Ascending aorta (tissue), 2 donors: ENCODE data around the gene GAB2. TPM values are rescaled to one million over a fixed set of nuclear protein-coding genes. Genes with fewer than 3 reads are reported as not detected.
"Not testable (repeated sequence)": the region's sequence is repeated elsewhere in the genome, so short reads cannot be mapped to it uniquely, and the experiment has no call there.

ENCODE experiments used
- DNase-seq, 2 donors: peaks; one replicate each; pipeline ENCODE4 v3.0.0-alpha.2; 2019; ENCODE audit warnings: low spot score in 2 of 2
- H3K27ac ChIP-seq, 2 donors: fragments of 200-600 bp; sonication (generic); one replicate each; pipeline ENCODE4 v1.5.1; 2016 to 2017; ENCODE audit warnings: mild to moderate bottlenecking in 1 of 2
- H3K27me3 ChIP-seq: fragments of 200-600 bp; sonication (generic); one replicate; pipeline ENCODE4 v1.5.1; 2017
- H3K36me3 ChIP-seq, 2 donors: fragments of 200-600 bp; sonication (generic); one replicate each; pipeline ENCODE4 v1.5.1; 2016
- H3K4me1 ChIP-seq, 2 donors: fragments of 200-600 bp; sonication (generic); one replicate each; pipeline ENCODE4 v1.5.1; 2016 to 2017; ENCODE audit warnings: mild to moderate bottlenecking in 1 of 2
- H3K4me3 ChIP-seq, 2 donors: fragments of 200-600 bp; sonication (generic); one replicate each; pipeline ENCODE4 v1.5.1; 2016 to 2017; ENCODE audit warnings: mild to moderate bottlenecking in 1 of 2
- H3K9me3 ChIP-seq, 2 donors: fragments of 200-600 bp; sonication (generic); one replicate each; pipeline ENCODE4 v1.5.1; 2016
- intact Hi-C: fragments of 100-400 bp; cut with DNase I; formaldehyde crosslinking; loops from one replicate; pipeline ENCODE4 v1.15.1; 2023
- total RNA-seq: library from RNA; depleted of rRNA; stranded (reverse); fragments of >200 nt; gene quantifications from one replicate; pipeline ENCODE4 v1.1.0, GENCODE V29; 2016
- TF ChIP-seq, protein P1 (sequence below), 3 experiments: fragments of 200-600 bp in 2 of 3; fragments of 450-650 bp in 1 of 3; sonication (generic) in 2 of 3; IDR thresholded peaks; one replicate each; pipeline ENCODE4 v1.5.1; 2016 to 2019; ENCODE audit warnings: antibody characterized with exemption in 3 of 3, mild to moderate bottlenecking in 1 of 3, moderate library complexity in 1 of 3

The GAB2 gene, protein sequence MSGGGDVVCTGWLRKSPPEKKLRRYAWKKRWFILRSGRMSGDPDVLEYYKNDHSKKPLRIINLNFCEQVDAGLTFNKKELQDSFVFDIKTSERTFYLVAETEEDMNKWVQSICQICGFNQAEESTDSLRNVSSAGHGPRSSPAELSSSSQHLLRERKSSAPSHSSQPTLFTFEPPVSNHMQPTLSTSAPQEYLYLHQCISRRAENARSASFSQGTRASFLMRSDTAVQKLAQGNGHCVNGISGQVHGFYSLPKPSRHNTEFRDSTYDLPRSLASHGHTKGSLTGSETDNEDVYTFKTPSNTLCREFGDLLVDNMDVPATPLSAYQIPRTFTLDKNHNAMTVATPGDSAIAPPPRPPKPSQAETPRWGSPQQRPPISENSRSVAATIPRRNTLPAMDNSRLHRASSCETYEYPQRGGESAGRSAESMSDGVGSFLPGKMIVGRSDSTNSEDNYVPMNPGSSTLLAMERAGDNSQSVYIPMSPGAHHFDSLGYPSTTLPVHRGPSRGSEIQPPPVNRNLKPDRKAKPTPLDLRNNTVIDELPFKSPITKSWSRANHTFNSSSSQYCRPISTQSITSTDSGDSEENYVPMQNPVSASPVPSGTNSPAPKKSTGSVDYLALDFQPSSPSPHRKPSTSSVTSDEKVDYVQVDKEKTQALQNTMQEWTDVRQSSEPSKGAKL
- 21.6 TPM for total RNA-seq

- H3K36me3 ChIP-seq = no peaks in the 10 kb centered on the region
- no peaks in the 10 kb centered on the region for H3K27me3 ChIP-seq
- peak within 1 kb of the TSS; percentile 82 to 84 for H3K4me3 ChIP-seq
- TF ChIP-seq, protein P1, sequence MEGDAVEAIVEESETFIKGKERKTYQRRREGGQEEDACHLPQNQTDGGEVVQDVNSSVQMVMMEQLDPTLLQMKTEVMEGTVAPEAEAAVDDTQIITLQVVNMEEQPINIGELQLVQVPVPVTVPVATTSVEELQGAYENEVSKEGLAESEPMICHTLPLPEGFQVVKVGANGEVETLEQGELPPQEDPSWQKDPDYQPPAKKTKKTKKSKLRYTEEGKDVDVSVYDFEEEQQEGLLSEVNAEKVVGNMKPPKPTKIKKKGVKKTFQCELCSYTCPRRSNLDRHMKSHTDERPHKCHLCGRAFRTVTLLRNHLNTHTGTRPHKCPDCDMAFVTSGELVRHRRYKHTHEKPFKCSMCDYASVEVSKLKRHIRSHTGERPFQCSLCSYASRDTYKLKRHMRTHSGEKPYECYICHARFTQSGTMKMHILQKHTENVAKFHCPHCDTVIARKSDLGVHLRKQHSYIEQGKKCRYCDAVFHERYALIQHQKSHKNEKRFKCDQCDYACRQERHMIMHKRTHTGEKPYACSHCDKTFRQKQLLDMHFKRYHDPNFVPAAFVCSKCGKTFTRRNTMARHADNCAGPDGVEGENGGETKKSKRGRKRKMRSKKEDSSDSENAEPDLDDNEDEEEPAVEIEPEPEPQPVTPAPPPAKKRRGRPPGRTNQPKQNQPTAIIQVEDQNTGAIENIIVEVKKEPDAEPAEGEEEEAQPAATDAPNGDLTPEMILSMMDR (IDR thresholded peaks at IDR 0.05) = no peak
- peak within 1 kb of the TSS; percentile 98 to 100 for H3K27ac ChIP-seq
- intact Hi-C loops = loop anchor here (1.0 to 5.0 kb wide), 5 partner anchors 105 to 425 kb away; partner anchors contain the start of genes ALG8 and INTS4
- H3K9me3 ChIP-seq = no peaks in the 10 kb centered on the region
- DNase-seq = no peak
- peaks cover 0 to 19% of the 10 kb centered on the region in 2 donors for H3K4me1 ChIP-seq
Observed at GRCh38 chr11:78417175-78417887, at the start of gene GAB2. Gene GAB2 (minus strand): TSS chr11:78417820. CDS start chr11:78417720, 100 bp downstream.

DNA sequence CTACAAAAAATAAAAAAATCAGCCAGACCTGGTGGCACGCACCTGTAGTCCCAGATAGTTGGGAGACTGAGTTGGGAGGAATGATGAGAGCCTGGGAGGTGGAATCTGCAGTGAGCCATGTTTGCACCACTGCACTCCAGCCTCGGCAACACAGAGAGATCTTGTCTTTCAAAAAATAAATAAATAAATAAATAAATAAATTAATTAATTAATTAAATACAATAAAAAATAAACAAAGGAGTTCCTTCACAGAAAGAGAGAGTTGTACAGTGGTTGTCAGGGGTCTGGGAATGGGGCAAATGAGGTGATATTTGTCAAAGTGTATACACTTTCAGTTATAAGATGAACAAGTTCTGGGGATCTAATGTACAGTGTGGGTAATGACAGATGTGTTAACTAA, 49.8 kb upstream of the GAB2 start:
- TF ChIP-seq, protein P1 (IDR thresholded peaks at IDR 0.05) = no peak
- peaks cover 4 to 9% of the 10 kb centered on the region in 2 donors for H3K36me3 ChIP-seq
- H3K4me1 ChIP-seq = no peaks in the 10 kb centered on the region
- intact Hi-C loops = no loop called here
- H3K9me3 ChIP-seq = no peaks in the 10 kb centered on the region
- H3K27me3 ChIP-seq = no peaks in the 10 kb centered on the region
- DNase-seq = no peak
- H3K27ac ChIP-seq = no peak overlapping the region
- no peak overlapping the region for H3K4me3 ChIP-seq

DNA sequence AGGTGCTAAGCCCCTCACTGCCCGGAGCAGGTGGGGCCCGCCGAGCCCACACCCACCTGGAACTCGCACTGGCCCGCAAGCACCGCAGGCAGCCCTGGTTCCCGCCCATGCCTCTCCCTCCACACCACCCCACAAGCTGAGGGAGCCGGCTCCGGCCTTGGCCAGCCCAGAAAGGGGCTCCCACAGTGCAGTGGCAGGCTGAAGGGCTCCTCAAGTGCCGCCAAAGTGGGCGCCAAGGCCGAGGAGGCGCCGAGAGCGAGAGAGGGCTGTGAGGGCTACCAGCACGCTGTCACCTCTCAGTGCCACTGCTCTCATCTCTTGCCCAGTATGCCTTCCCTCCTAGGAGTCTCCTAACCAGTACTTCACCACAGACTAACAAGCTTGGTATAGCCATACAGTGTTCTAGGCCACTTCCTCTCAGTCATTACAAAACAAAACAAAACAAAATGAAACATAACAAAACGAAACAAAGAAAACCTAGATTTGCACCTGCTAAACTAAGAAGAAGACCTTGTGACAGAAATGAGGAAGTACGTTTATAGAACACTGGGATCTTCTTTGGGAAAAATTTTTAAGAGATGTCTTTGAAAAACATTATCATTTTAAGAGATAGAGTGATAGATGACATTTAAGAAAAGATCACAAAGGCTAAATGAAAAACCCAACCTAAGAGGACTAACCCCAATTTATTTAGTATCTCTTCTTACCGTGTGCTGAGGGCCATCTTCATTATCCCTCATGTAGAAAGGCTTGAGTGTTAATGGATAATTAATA, 47.7 kb upstream of the GAB2 start:
- intact Hi-C loops = no loop called here
- TF ChIP-seq, protein P1 (IDR thresholded peaks at IDR 0.05) = no peak

GRCh38 chr11:78464787-78465168, 47.2 kb upstream of the GAB2 start:
- DNase-seq, intact Hi-C loops, H3K27me3 ChIP-seq, H3K27ac ChIP-seq, H3K4me1 ChIP-seq, H3K36me3 ChIP-seq, H3K4me3 ChIP-seq, H3K9me3 ChIP-seq: not testable (repeated sequence)

More for the DNA sequence above, 47.7 kb upstream of the GAB2 start:
- H3K4me3 ChIP-seq = no peak overlapping the region
- H3K36me3 ChIP-seq = peaks cover 4 to 9% of the 10 kb centered on the region in 2 donors
- H3K27me3 ChIP-seq = no peaks in the 10 kb centered on the region
- H3K4me1 ChIP-seq = no peaks in the 10 kb centered on the region
- H3K9me3 ChIP-seq = no peaks in the 10 kb centered on the region
- no peak for DNase-seq
- H3K27ac ChIP-seq = no peak overlapping the region

- H3K4me1 ChIP-seq = no peaks in the 10 kb centered on the region
- no peak for DNase-seq
- no peaks in the 10 kb centered on the region for H3K9me3 ChIP-seq
- H3K4me3 ChIP-seq = no peak overlapping the region
- TF ChIP-seq, protein P1 (IDR thresholded peaks at IDR 0.05) = no peak
- H3K36me3 ChIP-seq = peaks cover 4 to 27% of the 10 kb centered on the region in 2 donors
- H3K27me3 ChIP-seq = no peaks in the 10 kb centered on the region
- intact Hi-C loops = no loop called here
- no peak overlapping the region for H3K27ac ChIP-seq
Observed at GRCh38 chr11:78460471-78460870, 42.9 kb upstream of the GAB2 start.
